OCI-LY3 (cell line): ENCODE data around the gene NOP56.

Experiments
- H2AFZ ChIP-seq: fragments of 200-600, 300-600 bp; shearing (Covaris generic); 2 replicates; pipeline ENCODE4 v1.6.0; 2014; ENCODE audit warnings: antibody characterized with exemption, low read depth, low read length
- H3K27ac ChIP-seq: fragments of 200-600, 300-600 bp; sonication (generic); 2 replicates; pipeline ENCODE4 v1.5.1; 2014; ENCODE audit warnings: mild to moderate bottlenecking, low read length, moderate library complexity, mixed read lengths
- H3K27me3 ChIP-seq: fragments of 200-600, 300-600 bp; sonication (generic); 2 replicates; pipeline ENCODE4 v1.6.1; 2014; ENCODE audit warnings: low read depth, low read length, mixed read lengths
- H3K36me3 ChIP-seq: fragments of 200-600, 300-600 bp; sonication (generic); replicated peaks from 2 replicates; pipeline ENCODE3; 2014; ENCODE audit warnings: low read depth, low read length, mixed read lengths
- H3K4me1 ChIP-seq: fragments of 300-600, 200-600 bp; sonication (generic); 2 replicates; pipeline ENCODE4 v1.6.1; 2014; ENCODE audit warnings: low read length, mixed read lengths
- H3K4me2 ChIP-seq: fragments of 200-600, 300-600 bp; sonication (generic); 2 replicates; pipeline ENCODE4 v1.6.1; 2014; ENCODE audit warnings: low read length, mixed read lengths
- H3K4me3 ChIP-seq: fragments of 300-600, 200-600 bp; sonication (generic); 2 replicates; pipeline ENCODE4 v1.5.1; 2014; ENCODE audit warnings: antibody characterized with exemption, mild to moderate bottlenecking, low read length, moderate library complexity
- H3K79me2 ChIP-seq: fragments of 300-600, 200-600 bp; shearing (Covaris generic); 2 replicates; pipeline ENCODE4 v1.6.1; 2014; ENCODE audit warnings: mild to moderate bottlenecking, low read length, mixed read lengths
- H3K9ac ChIP-seq: fragments of 300-600, 200-600 bp; shearing (Covaris generic); 2 replicates; pipeline ENCODE4 v1.6.0; 2014; ENCODE audit warnings: mild to moderate bottlenecking, low read length, moderate library complexity
- H3K9me3 ChIP-seq: fragments of 200-600, 300-600 bp; shearing (Covaris generic); 2 replicates; pipeline ENCODE4 v1.6.1; 2014; ENCODE audit warnings: low read length, mixed read lengths; ENCODE audit not compliant: insufficient read depth
- H4K20me1 ChIP-seq: fragments of 200-600, 300-600 bp; sonication (generic); 2 replicates; pipeline ENCODE4 v1.6.1; 2016; ENCODE audit warnings: low read length, mixed read lengths; ENCODE audit not compliant: insufficient read depth
- EZH2phosphoT487 ChIP-seq: fragments of 200-600 bp; shearing (Covaris generic); IDR thresholded peaks from 2 replicates; pipeline ENCODE4 v1.6.1; 2018; ENCODE audit warnings: antibody characterized with exemption, mixed run types, low read depth
- TF ChIP-seq, protein P1 (sequence below): fragments of 200-600, 300-600 bp; sonication (generic); IDR thresholded peaks from 2 replicates; pipeline ENCODE4 v1.5.1; 2014; ENCODE audit warnings: antibody characterized with exemption, low read length, low read depth

Gene NOP56

GRCh38 chr20:2663364-2663886, 11.0 kb downstream of the NOP56 start:
- no peak overlapping the region; the same call in 1 of the 2 replicates for H2AFZ ChIP-seq
- peaks cover 11% of the 10 kb centered on the region for H3K4me1 ChIP-seq
- peaks cover 28% of the 10 kb centered on the region for H3K36me3 ChIP-seq
- peaks cover 18% of the 10 kb centered on the region for H3K79me2 ChIP-seq
- H3K9me3 ChIP-seq: no peaks in the 10 kb centered on the region
- 0 out of 2 replicates have a peak overlapping the region, but pooled peaks have one; percentile 18 for H3K27ac ChIP-seq
- H3K9ac ChIP-seq: peak overlapping the region; percentile 84
- TF ChIP-seq, protein P1, sequence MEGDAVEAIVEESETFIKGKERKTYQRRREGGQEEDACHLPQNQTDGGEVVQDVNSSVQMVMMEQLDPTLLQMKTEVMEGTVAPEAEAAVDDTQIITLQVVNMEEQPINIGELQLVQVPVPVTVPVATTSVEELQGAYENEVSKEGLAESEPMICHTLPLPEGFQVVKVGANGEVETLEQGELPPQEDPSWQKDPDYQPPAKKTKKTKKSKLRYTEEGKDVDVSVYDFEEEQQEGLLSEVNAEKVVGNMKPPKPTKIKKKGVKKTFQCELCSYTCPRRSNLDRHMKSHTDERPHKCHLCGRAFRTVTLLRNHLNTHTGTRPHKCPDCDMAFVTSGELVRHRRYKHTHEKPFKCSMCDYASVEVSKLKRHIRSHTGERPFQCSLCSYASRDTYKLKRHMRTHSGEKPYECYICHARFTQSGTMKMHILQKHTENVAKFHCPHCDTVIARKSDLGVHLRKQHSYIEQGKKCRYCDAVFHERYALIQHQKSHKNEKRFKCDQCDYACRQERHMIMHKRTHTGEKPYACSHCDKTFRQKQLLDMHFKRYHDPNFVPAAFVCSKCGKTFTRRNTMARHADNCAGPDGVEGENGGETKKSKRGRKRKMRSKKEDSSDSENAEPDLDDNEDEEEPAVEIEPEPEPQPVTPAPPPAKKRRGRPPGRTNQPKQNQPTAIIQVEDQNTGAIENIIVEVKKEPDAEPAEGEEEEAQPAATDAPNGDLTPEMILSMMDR: no peak
- TF ChIP-seq EZH2phosphoT487: no peak
- H4K20me1 ChIP-seq: 0 out of 2 replicates have a peak, but pooled peaks cover 10% of the 10 kb centered on the region
- H3K4me3 ChIP-seq: peak overlapping the region; percentile 89
- H3K4me2 ChIP-seq: peak overlapping the region; percentile 88
- no peaks in the 10 kb centered on the region for H3K27me3 ChIP-seq

- Histone ChIP-seq H3K4me1 (peaks cover 11% of the 10 kb centered on the region), H3K79me2 (peaks cover 18% of the 10 kb centered on the region), H4K20me1 (0 out of 2 replicates have a peak, but pooled peaks cover 4% of the 10 kb centered on the region), H3K4me2 (peak within 1 kb of the TSS; percentile 95), H3K4me3 (peak within 1 kb of the TSS; percentile 89), H3K9me3 (no peaks in the 10 kb centered on the region), H3K27me3 (no peaks in the 10 kb centered on the region), H3K9ac (peak within 1 kb of the TSS; percentile 84), H3K36me3 (peaks cover 22% of the 10 kb centered on the region), H2AFZ (peak within 1 kb of the TSS; percentile 50), H3K27ac (peak within 1 kb of the TSS; percentile 73)
- TF ChIP-seq, protein P1: no peak
- no peak for TF ChIP-seq EZH2phosphoT487
Measured at GRCh38 chr20:2663887-2664719, 11.7 kb downstream of the NOP56 start, which contains the start of gene IDH3B. TSS of gene IDH3B (minus strand) at chr20:2664216. CDS start at chr20:2664188, 28 bp downstream.

- Histone ChIP-seq H2AFZ (0 out of 2 replicates have a peak overlapping the region, but pooled peaks have one; percentile 33), H3K9me3 (no peaks in the 10 kb centered on the region), H3K36me3 (no peaks in the 10 kb centered on the region), H3K27me3 (no peaks in the 10 kb centered on the region), H3K4me3 (no peak overlapping the region), H3K4me2 (no peak overlapping the region), H3K27ac (no peak overlapping the region), H3K4me1 (peaks cover 6% of the 10 kb centered on the region; the same call in 1 of the 2 replicates), H3K79me2 (no peaks in the 10 kb centered on the region), H4K20me1 (no peaks in the 10 kb centered on the region), H3K9ac (no peak overlapping the region)
- no peak for TF ChIP-seq EZH2phosphoT487
- TF ChIP-seq, protein P1: peak; percentile 40
Measured at GRCh38 chr20:2671977-2672376, 19.5 kb downstream of the NOP56 start.

- peaks cover 6% of the 10 kb centered on the region; the same call in 1 of the 2 replicates for H3K4me1 ChIP-seq
- H3K4me2 ChIP-seq: no peak overlapping the region
- TF ChIP-seq, protein P1: no peak
- TF ChIP-seq EZH2phosphoT487: no peak
- H3K27ac ChIP-seq: no peak overlapping the region
- no peaks in the 10 kb centered on the region for H3K36me3 ChIP-seq
- no peaks in the 10 kb centered on the region for H3K79me2 ChIP-seq
- H2AFZ ChIP-seq: 0 out of 2 replicates have a peak overlapping the region, but pooled peaks have one; percentile 33
- no peak overlapping the region for H3K9ac ChIP-seq
- no peaks in the 10 kb centered on the region for H3K9me3 ChIP-seq
- H4K20me1 ChIP-seq: no peaks in the 10 kb centered on the region
- H3K4me3 ChIP-seq: no peak overlapping the region
- no peaks in the 10 kb centered on the region for H3K27me3 ChIP-seq
Measured at GRCh38 chr20:2672446-2672845, 20.0 kb downstream of the NOP56 start.
